HG03521 (cell line): ENCODE results near the gene RAB25.
"Not testable (repeated sequence)": the region's sequence is repeated elsewhere in the genome, so short reads cannot be mapped to it uniquely, and the experiment has no call there.

Source experiments
- ATAC-seq: cut with Tn5 transposase; IDR thresholded peaks from one replicate; pipeline ENCODE4 v1.9.1; 2021; ENCODE audit warnings: mild to moderate bottlenecking, moderate library complexity; ENCODE audit not compliant: unreplicated experiment

RAB25 gene

GRCh38 chr1:156115514-156116374, 54.8 kb downstream of the RAB25 start:
- no peak for ATAC-seq

GRCh38 chr1:156116731-156117130, 55.8 kb downstream of the RAB25 start:
- not testable (repeated sequence) for ATAC-seq

DNA sequence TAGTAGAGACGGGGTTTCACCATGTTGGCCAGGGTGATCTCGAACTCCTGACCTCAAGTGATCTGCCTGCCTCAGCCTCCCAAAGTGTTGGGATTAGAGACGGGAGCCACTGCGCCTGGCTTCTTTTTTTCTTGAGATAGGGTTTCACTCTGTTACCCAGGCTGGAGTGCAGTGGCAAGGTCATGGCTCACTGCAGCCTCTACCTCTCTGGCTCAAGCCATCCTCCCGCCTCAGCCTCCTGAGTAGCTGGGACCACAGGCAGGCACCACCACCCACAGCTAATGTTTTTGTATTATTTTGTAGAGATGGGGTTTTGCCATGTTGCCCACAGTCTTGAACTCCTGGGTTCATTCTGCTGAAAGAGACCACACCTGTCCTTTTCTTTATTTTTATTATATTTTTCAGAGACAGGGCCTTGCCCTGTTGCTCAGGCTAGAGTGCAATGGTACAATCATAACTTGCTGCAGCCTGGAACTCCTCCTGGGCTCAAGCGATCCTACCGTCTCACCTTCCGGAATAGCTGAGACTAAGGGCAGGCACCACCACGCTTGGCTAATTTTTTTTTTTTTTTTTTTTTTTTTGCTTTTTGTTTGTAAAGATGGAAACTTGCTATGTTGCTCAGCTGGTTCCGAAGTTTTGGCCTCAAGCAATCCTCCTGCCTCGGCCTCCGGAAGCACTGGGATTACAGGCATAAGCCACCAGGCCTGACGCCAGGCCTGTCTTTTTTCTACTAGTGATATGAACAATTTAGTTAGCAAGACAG, 56.6 kb downstream of the RAB25 start:
- ATAC-seq = no peak

- ATAC-seq = no peak
Observed at GRCh38 chr1:156118177-156118868, 57.4 kb downstream of the RAB25 start.

DNA sequence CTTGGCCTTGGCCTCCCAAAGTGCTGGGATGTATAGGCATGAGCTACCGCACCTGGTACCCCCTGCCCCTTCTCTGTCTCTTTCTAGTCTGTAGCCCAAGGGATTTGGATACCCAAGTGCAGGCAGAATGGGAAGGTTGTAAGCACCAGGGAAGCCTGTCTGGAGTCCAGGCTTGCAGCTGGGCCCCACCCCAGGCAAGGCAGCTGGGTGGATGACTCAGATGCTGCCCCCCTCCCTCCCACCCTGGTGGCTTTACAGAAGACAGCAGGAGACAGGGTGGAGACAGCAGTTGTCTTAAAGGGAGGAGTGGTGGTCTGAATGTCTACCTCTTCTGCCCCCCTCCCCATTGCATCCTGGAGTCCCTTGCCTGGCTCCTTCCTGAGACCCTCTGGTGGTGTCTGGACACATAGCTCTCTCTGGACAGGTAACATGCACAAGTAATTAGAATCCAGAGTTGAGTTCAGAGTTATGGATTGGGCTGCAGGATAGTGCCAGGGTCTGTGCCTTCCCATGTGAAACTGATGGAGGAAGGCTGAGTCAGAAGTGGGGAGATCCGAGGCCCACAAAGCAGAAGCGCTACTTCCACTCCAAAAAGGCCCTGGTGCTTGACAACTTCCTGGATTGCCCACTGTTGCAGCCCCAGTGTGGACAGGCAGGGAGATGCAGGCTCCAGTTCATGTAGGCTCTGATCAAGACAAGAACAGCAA, 58.7 kb downstream of the RAB25 start:
- no peak for ATAC-seq
